K562 (cell line): ENCODE measurements around the gene ARFIP2. TPM values are rescaled to one million over a fixed set of nuclear protein-coding genes. Genes with fewer than 3 reads are reported as not detected.
A peak's percentile ranks its signal among the peaks of the same experiment; 100 is the strongest.

Source experiments
- BCL6 ChIP-seq: fragments of 250-450 bp; sonication (Bioruptor Pico); IDR thresholded peaks from 2 replicates; pipeline ENCODE4 v1.4.0; 2020
- BHLHE40 ChIP-seq: IDR thresholded peaks from 2 replicates; pipeline ENCODE4 v1.6.1; 2011; ENCODE audit warnings: low read length, improper control_type of control experiment
- CBX2 ChIP-seq: fragments of 200-600 bp; sonication (generic); IDR thresholded peaks from one replicate; pipeline ENCODE4 v1.6.1; 2012; ENCODE audit warnings: mild to moderate bottlenecking, low read length, inconsistent platforms; ENCODE audit not compliant: insufficient read depth, poor library complexity, severe bottlenecking
- CBX5 ChIP-seq: IDR thresholded peaks from 2 replicates; pipeline ENCODE4 v1.6.1; 2014; ENCODE audit warnings: low read depth, borderline replicate concordance
- KDM4B ChIP-seq, 2 experiments: fragments of 450-650 bp in 1 of 2; sonication (generic) in 1 of 2; IDR thresholded peaks; 2 replicates each; pipeline ENCODE4 v1.6.1; 2016 to 2017; ENCODE audit warnings: borderline replicate concordance in 2 of 2, antibody characterized with exemption in 1 of 2, low read depth in 1 of 2, mild to moderate bottlenecking in 1 of 2
- NR2C1 ChIP-seq, 2 experiments: fragments of 450-650 bp; IDR thresholded peaks; 2 replicates each; pipeline ENCODE4 v1.6.1; 2017; ENCODE audit warnings: mild to moderate bottlenecking in 2 of 2, antibody characterized with exemption in 1 of 2, inconsistent platforms in 1 of 2, missing compliant biosample characterization in 1 of 2, missing genetic modification characterization in 1 of 2
- RBM25 ChIP-seq: fragments of 200-400 bp; formaldehyde crosslinking; IDR thresholded peaks from 2 replicates; pipeline ENCODE4 v1.6.1; 2018; ENCODE audit warnings: low read length, low read depth, moderate library complexity; ENCODE audit not compliant: severe bottlenecking
- RHOXF2B ChIP-seq: fragments of 250-450 bp; sonication (Bioruptor Pico); conservative IDR thresholded peaks from 2 replicates; pipeline ENCODE4 v1.5.1; 2021
- SIRT6 ChIP-seq: IDR thresholded peaks from one replicate; pipeline ENCODE4 v1.6.1; 2012; ENCODE audit warnings: low read depth, mild to moderate bottlenecking, control low read depth, inconsistent platforms, low read length, moderate library complexity
- TEAD2 ChIP-seq: fragments of 450-650 bp; IDR thresholded peaks from 2 replicates; pipeline ENCODE4 v1.6.1; 2016; ENCODE audit warnings: missing genetic modification characterization, control low read depth, missing compliant biosample characterization
- ZNF551 ChIP-seq: fragments of 250-450 bp; sonication (Bioruptor Pico); IDR thresholded peaks from 2 replicates; pipeline ENCODE4 v1.5.0; 2021; ENCODE audit warnings: mild to moderate bottlenecking, moderate library complexity
- polyA plus RNA-seq, 8 experiments: library from polyadenylated mRNA; depleted of rRNA in 4 of 8; stranded (reverse) in 5 of 8; unstranded in 3 of 8; fragments of >200 nt; fragmentation: Nextera tagmentation in 2 of 8; fragmentation: Illumina TruSeq in 1 of 8; extraction: Ambion mirVana in 2 of 8; extraction: Trizol in 1 of 8; gene quantifications; 2 replicates each; pipeline versions ENCODE4 v1.2.1 to v1.2.3, GENCODE V29; 2011 to 2014; ENCODE audit warnings: inconsistent platforms in 1 of 8, missing spikeins in 1 of 8
- total RNA-seq, 7 experiments: library from RNA; depleted of rRNA in 6 of 7; stranded (reverse); fragments of >200 nt in 6 of 7; fragmentation: Illumina TruSeq in 2 of 7; extraction: Trizol in 2 of 7; gene quantifications; 2 replicates each; pipeline versions ENCODE4 v1.2.1 to v1.2.3, GENCODE V29; 2011 to 2021; ENCODE audit warnings: low replicate concordance in 1 of 7
- TF ChIP-seq, protein P1 (sequence below), 2 experiments: fragments of 450-650 bp; conservative IDR thresholded peaks; 2 replicates each; pipeline ENCODE4 v1.6.1; 2017; ENCODE audit warnings: mild to moderate bottlenecking in 2 of 2, moderate library complexity in 2 of 2
- TF ChIP-seq, protein P2 (sequence below): fragments of 450-650 bp; IDR thresholded peaks from 2 replicates; pipeline ENCODE4 v1.6.1; 2016; ENCODE audit warnings: borderline replicate concordance
- TF ChIP-seq, protein P3 (sequence below): IDR thresholded peaks from 2 replicates; pipeline ENCODE4 v1.6.1; 2011; ENCODE audit warnings: borderline replicate concordance, low read depth, mild to moderate bottlenecking, moderate library complexity, low read length; ENCODE audit not compliant: insufficient read depth, poor library complexity, severe bottlenecking
- TF ChIP-seq, protein P4 (sequence below): sonication (generic); formaldehyde crosslinking; IDR thresholded peaks from 2 replicates; pipeline ENCODE4 v1.8.0; 2022; ENCODE audit warnings: mild to moderate bottlenecking, missing genetic modification reagents

ARFIP2 gene
- total and polyA plus RNA-seq, 9 of the 15 experiments (the other 6 are each of a cell fraction or from before 2014, with no cell fraction given): 11.8 to 74.1 (median 41.0) TPM

DNA sequence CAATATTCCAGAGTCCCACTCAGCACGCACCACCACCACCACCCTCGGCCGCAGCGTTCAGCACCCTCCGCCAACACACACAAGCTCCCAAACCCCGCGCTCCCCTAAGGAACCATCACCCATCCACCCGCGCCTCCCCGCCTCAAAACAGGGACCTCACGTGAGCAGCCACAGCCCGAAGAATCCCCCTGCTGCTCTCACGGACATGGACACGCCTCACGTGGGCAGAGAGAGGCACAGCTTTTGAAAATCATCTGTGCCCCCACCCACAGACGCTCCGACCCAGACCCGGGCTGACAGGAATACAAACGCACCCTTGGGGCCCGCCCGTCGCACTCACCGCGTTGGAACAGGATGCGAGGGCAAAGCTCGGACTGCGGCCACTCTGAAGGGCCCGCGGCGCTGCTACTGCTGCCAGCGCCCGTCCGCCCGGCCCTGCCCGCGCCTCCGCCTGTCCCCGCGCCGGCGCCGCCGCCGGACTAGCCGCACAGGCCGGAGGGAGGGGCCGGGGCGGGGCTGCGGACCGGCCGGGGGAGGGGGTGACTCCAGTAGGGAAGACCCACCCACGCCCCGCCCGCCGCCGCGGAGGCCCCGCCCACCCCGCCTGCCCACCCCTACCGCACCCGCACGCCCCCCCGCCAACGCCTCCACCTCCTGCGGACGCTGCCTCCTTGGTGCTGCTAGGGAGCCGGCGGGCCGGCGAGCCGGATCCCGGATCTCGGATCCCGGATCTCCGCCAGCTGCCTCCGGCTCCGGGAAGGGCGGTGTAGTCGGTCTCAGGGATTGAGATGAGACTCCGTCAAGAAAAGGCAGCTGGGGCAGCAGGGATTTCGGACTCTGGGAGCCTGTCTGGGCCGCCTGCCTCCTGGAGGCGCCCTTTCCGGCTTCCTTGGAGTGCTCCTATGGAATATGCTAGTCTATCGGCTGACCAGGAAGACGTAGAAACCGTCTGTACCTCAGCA, 7.4 kb downstream of the ARFIP2 start, which contains the start of gene TRIM3 (continued):
- TF ChIP-seq TEAD2 (tag): no peak
- 0 out of 2 replicates have a peak, but pooled peaks have one; percentile 24 for TF ChIP-seq RHOXF2B (CRISPR knock-in tag)
- TF ChIP-seq, protein P1, sequence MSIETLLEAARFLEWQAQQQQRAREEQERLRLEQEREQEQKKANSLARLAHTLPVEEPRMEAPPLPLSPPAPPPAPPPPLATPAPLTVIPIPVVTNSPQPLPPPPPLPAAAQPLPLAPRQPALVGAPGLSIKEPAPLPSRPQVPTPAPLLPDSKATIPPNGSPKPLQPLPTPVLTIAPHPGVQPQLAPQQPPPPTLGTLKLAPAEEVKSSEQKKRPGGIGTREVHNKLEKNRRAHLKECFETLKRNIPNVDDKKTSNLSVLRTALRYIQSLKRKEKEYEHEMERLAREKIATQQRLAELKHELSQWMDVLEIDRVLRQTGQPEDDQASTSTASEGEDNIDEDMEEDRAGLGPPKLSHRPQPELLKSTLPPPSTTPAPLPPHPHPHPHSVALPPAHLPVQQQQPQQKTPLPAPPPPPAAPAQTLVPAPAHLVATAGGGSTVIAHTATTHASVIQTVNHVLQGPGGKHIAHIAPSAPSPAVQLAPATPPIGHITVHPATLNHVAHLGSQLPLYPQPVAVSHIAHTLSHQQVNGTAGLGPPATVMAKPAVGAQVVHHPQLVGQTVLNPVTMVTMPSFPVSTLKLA (conservative IDR thresholded peaks at IDR 0.05): 0 out of 4 replicates have a peak, but pooled peaks have one; percentile 17 to 27
- no peak for TF ChIP-seq ZNF551
- peak; percentile 64 for TF ChIP-seq BHLHE40
- TF ChIP-seq KDM4B (IDR thresholded peaks at IDR 0.05; ENCODE audit: borderline replicate concordance in 2 of 2, low read depth in 1 of 2): peak in 1 of 2 experiments; percentile 73; a peak in 1 of 4 replicates
- no peak for TF ChIP-seq RBM25
- no peak for TF ChIP-seq NR2C1 (IDR thresholded peaks at IDR 0.05)
- TF ChIP-seq NR2C1 (tag; IDR thresholded peaks at IDR 0.05): no peak
- peak; percentile 61 for TF ChIP-seq SIRT6
- TF ChIP-seq, protein P2, sequence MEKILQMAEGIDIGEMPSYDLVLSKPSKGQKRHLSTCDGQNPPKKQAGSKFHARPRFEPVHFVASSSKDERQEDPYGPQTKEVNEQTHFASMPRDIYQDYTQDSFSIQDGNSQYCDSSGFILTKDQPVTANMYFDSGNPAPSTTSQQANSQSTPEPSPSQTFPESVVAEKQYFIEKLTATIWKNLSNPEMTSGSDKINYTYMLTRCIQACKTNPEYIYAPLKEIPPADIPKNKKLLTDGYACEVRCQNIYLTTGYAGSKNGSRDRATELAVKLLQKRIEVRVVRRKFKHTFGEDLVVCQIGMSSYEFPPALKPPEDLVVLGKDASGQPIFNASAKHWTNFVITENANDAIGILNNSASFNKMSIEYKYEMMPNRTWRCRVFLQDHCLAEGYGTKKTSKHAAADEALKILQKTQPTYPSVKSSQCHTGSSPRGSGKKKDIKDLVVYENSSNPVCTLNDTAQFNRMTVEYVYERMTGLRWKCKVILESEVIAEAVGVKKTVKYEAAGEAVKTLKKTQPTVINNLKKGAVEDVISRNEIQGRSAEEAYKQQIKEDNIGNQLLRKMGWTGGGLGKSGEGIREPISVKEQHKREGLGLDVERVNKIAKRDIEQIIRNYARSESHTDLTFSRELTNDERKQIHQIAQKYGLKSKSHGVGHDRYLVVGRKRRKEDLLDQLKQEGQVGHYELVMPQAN: peak; percentile 36; the same call in 1 of the 2 replicates
- TF ChIP-seq, protein P3, sequence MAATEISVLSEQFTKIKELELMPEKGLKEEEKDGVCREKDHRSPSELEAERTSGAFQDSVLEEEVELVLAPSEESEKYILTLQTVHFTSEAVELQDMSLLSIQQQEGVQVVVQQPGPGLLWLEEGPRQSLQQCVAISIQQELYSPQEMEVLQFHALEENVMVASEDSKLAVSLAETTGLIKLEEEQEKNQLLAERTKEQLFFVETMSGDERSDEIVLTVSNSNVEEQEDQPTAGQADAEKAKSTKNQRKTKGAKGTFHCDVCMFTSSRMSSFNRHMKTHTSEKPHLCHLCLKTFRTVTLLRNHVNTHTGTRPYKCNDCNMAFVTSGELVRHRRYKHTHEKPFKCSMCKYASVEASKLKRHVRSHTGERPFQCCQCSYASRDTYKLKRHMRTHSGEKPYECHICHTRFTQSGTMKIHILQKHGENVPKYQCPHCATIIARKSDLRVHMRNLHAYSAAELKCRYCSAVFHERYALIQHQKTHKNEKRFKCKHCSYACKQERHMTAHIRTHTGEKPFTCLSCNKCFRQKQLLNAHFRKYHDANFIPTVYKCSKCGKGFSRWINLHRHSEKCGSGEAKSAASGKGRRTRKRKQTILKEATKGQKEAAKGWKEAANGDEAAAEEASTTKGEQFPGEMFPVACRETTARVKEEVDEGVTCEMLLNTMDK: no peak
- TF ChIP-seq BCL6 (CRISPR knock-in tag): no peak
- TF ChIP-seq, protein P4, sequence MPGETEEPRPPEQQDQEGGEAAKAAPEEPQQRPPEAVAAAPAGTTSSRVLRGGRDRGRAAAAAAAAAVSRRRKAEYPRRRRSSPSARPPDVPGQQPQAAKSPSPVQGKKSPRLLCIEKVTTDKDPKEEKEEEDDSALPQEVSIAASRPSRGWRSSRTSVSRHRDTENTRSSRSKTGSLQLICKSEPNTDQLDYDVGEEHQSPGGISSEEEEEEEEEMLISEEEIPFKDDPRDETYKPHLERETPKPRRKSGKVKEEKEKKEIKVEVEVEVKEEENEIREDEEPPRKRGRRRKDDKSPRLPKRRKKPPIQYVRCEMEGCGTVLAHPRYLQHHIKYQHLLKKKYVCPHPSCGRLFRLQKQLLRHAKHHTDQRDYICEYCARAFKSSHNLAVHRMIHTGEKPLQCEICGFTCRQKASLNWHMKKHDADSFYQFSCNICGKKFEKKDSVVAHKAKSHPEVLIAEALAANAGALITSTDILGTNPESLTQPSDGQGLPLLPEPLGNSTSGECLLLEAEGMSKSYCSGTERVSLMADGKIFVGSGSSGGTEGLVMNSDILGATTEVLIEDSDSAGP (CRISPR knock-in tag): no peak
- TF ChIP-seq CBX5: no peak
- no peak for TF ChIP-seq CBX2
